Measurements from ENCODE around the gene JAKMIP1. TPM values are rescaled to one million over a fixed set of nuclear protein-coding genes. Genes with fewer than 3 reads are reported as not detected.

Gene JAKMIP1
- polyA plus RNA-seq, 3 donors = 0.08 TPM; not detected in 2

DNA sequence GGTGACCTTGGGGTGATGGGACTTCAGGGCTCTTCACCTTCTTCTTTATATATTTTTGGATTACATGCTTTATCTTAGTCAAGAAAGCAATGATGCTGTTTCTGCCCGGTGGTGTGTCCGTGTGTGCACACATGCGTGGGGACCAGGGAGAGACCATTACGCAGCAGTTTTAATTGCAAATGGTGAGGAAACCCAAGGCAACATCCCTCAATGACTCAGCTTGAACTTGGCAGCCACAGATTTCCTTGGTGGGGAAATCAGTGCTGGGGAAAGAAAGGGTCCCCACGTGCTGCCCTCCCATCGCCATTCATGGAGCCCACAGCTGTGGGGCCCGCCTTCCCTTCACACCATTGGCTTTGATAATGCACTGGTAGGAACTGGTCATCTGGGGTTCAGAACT is 136.0 kb downstream of the JAKMIP1 start:
- no peaks in the 10 kb centered on the region for H3K4me1 Mint-ChIP-seq
- no peak overlapping the region for H2AFZ ChIP-seq (ENCODE audit: insufficient read depth, low read depth, low read length, poor library complexity, severe bottlenecking)
- H3K36me3 ChIP-seq (replicated peaks in 1 of 2; ENCODE audit: control insufficient read depth in 1 of 2, insufficient read depth in 2 of 2, low read length in 2 of 2) = no peaks in the 10 kb centered on the region
- H3K36me3 Mint-ChIP-seq = no peaks in the 10 kb centered on the region
- TF ChIP-seq, protein P1, sequence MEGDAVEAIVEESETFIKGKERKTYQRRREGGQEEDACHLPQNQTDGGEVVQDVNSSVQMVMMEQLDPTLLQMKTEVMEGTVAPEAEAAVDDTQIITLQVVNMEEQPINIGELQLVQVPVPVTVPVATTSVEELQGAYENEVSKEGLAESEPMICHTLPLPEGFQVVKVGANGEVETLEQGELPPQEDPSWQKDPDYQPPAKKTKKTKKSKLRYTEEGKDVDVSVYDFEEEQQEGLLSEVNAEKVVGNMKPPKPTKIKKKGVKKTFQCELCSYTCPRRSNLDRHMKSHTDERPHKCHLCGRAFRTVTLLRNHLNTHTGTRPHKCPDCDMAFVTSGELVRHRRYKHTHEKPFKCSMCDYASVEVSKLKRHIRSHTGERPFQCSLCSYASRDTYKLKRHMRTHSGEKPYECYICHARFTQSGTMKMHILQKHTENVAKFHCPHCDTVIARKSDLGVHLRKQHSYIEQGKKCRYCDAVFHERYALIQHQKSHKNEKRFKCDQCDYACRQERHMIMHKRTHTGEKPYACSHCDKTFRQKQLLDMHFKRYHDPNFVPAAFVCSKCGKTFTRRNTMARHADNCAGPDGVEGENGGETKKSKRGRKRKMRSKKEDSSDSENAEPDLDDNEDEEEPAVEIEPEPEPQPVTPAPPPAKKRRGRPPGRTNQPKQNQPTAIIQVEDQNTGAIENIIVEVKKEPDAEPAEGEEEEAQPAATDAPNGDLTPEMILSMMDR (IDR thresholded peaks at IDR 0.05) = no peak
- H3K4me3 Mint-ChIP-seq = no peak overlapping the region
- peaks cover 25 to 32% of the 10 kb centered on the region in 2 donors for H3K9me3 ChIP-seq (replicated peaks in 1 of 2; ENCODE audit: control insufficient read depth in 1 of 2, insufficient read depth in 1 of 2, low read length in 2 of 2)
- peaks cover 2 to 6% (median 4%) of the 10 kb centered on the region in 3 donors for H3K27me3 Mint-ChIP-seq (ENCODE audit: low read depth in 3 of 3)
- H3K4me3 ChIP-seq (replicated peaks in 1 of 3; ENCODE audit: low read depth in 2 of 3, low read length in 3 of 3) = no peak overlapping the region
- 16% methylated on average over 4 of the region's 7 CpGs for WGBS (ENCODE audit: insufficient coverage)
- H3K9ac ChIP-seq (ENCODE audit: insufficient read depth, low read length, poor library complexity, severe bottlenecking) = no peak overlapping the region
- no peaks in the 10 kb centered on the region for H4K20me1 ChIP-seq (ENCODE audit: insufficient read depth, low read length)
- no peak overlapping the region for H3K27ac ChIP-seq (ENCODE audit: low read depth in 1 of 2, low read length in 2 of 2)
- no peak for DNase-seq
- peaks cover 21 to 34% (median 27%) of the 10 kb centered on the region in 7 donors for H3K9me3 Mint-ChIP-seq
- no peak overlapping the region for H3K4me2 ChIP-seq (replicated peaks; ENCODE audit: extremely low read depth, low read length, poor library complexity, severe bottlenecking)
- intact Hi-C loops (cut with micrococcal nuclease) = no loop called here
- no peaks in the 10 kb centered on the region for H3K27me3 ChIP-seq (ENCODE audit: control insufficient read depth in 2 of 2, insufficient read depth in 2 of 2, low read length in 2 of 2)
- no peaks in the 10 kb centered on the region for H3K4me1 ChIP-seq (ENCODE audit: control insufficient read depth in 1 of 2, insufficient read depth in 2 of 2, low read length in 2 of 2)
- no peak overlapping the region for H3K27ac Mint-ChIP-seq
- H3K79me2 ChIP-seq (ENCODE audit: insufficient read depth, low read length) = no peaks in the 10 kb centered on the region

DNA sequence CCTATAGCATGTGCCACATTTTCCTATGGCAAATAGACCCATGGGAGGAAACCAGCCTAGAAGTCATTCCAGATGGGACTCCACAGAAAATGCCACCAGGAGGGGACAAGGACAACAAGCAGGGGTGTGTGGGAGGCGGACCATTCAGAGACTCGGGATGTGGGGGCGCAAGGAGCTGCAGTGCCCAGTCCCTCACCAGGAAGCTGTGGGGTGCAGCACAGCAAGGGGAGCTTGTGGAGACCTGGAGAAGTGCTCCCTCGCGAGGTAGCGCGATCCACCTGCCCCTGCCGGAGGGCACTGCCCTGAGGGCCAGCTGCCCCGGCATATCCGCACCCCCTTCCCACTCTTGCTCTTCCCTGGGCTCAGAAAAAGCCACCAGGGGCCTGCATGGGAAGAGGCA is 136.7 kb downstream of the JAKMIP1 start:
- Mint-ChIP-seq H3K4me3 (no peak overlapping the region), H3K27ac (no peak overlapping the region), H3K4me1 (no peaks in the 10 kb centered on the region), H3K9me3 (peaks cover 26 to 41% (median 34%) of the 10 kb centered on the region in 7 donors), H3K27me3 (ENCODE audit: low read depth in 3 of 3) (peaks cover 0 to 6% (median 3%) of the 10 kb centered on the region in 3 donors), H3K36me3 (no peaks in the 10 kb centered on the region)
- Histone ChIP-seq H3K4me3 (replicated peaks in 1 of 3; ENCODE audit: low read depth in 2 of 3, low read length in 3 of 3) (no peak overlapping the region), H3K9ac (ENCODE audit: insufficient read depth, low read length, poor library complexity, severe bottlenecking) (no peak overlapping the region), H3K9me3 (replicated peaks in 1 of 2; ENCODE audit: control insufficient read depth in 1 of 2, insufficient read depth in 1 of 2, low read length in 2 of 2) (peaks cover 32 to 39% of the 10 kb centered on the region in 2 donors), H3K4me2 (replicated peaks; ENCODE audit: extremely low read depth, low read length, poor library complexity, severe bottlenecking) (no peak overlapping the region), H3K27me3 (ENCODE audit: control insufficient read depth in 2 of 2, insufficient read depth in 2 of 2, low read length in 2 of 2) (no peaks in the 10 kb centered on the region), H3K27ac (ENCODE audit: low read depth in 1 of 2, low read length in 2 of 2) (no peak overlapping the region), H3K36me3 (replicated peaks in 1 of 2; ENCODE audit: control insufficient read depth in 1 of 2, insufficient read depth in 2 of 2, low read length in 2 of 2) (no peaks in the 10 kb centered on the region), H3K4me1 (ENCODE audit: control insufficient read depth in 1 of 2, insufficient read depth in 2 of 2, low read length in 2 of 2) (no peaks in the 10 kb centered on the region), H3K79me2 (ENCODE audit: insufficient read depth, low read length) (no peaks in the 10 kb centered on the region), H4K20me1 (ENCODE audit: insufficient read depth, low read length) (no peaks in the 10 kb centered on the region), H2AFZ (ENCODE audit: insufficient read depth, low read depth, low read length, poor library complexity, severe bottlenecking) (no peak overlapping the region)
- TF ChIP-seq, protein P1 (IDR thresholded peaks at IDR 0.05) = no peak
- no peak for DNase-seq
- WGBS (ENCODE audit: insufficient coverage) = 99% methylated on average over 10 of the region's 10 CpGs
- intact Hi-C loops (cut with micrococcal nuclease) = no loop called here

All from CD14-positive monocyte (primary cell).